Adrenal gland (tissue), 5 donors: ENCODE results near the gene RAB11B.

Experiments
- POLR2A ChIP-seq, 2 donors: fragments of 450-650 bp; IDR thresholded peaks; one replicate each; pipeline ENCODE4 v1.6.1; 2017; ENCODE audit warnings: antibody characterized with exemption in 2 of 2, mild to moderate bottlenecking in 2 of 2, moderate library complexity in 1 of 2
- TF ChIP-seq, protein P1 (sequence below), 6 experiments: fragments of 450-650 bp in 4 of 6; fragments of 200-600 bp in 2 of 6; sonication (generic) in 1 of 6; IDR thresholded peaks; 1 replicate in 5 of 6; 2 replicates in 1 of 6; pipeline versions ENCODE4 v1.5.1 to v1.8.0; 2016 to 2021; ENCODE audit warnings: antibody characterized with exemption in 6 of 6, mild to moderate bottlenecking in 2 of 6, moderate library complexity in 1 of 6
- donor health status: DM: no; HTN: no; CAD: no.

- TF ChIP-seq, protein P1, sequence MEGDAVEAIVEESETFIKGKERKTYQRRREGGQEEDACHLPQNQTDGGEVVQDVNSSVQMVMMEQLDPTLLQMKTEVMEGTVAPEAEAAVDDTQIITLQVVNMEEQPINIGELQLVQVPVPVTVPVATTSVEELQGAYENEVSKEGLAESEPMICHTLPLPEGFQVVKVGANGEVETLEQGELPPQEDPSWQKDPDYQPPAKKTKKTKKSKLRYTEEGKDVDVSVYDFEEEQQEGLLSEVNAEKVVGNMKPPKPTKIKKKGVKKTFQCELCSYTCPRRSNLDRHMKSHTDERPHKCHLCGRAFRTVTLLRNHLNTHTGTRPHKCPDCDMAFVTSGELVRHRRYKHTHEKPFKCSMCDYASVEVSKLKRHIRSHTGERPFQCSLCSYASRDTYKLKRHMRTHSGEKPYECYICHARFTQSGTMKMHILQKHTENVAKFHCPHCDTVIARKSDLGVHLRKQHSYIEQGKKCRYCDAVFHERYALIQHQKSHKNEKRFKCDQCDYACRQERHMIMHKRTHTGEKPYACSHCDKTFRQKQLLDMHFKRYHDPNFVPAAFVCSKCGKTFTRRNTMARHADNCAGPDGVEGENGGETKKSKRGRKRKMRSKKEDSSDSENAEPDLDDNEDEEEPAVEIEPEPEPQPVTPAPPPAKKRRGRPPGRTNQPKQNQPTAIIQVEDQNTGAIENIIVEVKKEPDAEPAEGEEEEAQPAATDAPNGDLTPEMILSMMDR (IDR thresholded peaks at IDR 0.05) = peak in 5 of 6 experiments; percentile 10 to 30 (median 21)
- peak; percentile 57 to 81 for TF ChIP-seq POLR2A (IDR thresholded peaks at IDR 0.05)
Observed at GRCh38 chr19:8363803-8364771, 26.1 kb upstream of the RAB11B start, which contains the start of gene ANGPTL4.
